ENCODE data around the gene PROCA1.
"Not testable (repeated sequence)": the region's sequence is repeated elsewhere in the genome, so short reads cannot be mapped to it uniquely, and the experiment has no call there.

Gene PROCA1

DNA sequence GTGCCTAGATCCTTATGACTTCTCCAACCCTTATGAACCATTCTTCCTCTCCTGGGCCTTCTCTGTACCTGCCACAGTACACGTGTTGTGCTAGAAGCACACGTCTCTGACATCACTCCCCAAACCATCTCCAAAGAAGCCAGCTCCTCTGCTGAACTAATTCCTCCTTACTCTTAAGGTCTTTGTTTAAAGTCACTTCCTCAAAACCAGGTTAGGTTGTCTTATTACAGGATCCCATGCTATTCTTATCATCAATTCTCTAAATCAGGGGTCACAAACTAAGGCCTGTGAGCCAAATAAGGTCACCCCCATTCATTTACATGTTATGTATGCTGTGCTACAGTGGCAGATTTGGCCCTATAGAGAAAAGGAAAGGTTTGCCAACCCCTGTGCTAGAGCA, 45.7 kb downstream of the PROCA1 start:
- H3K4me3 ChIP-seq (ENCODE audit: low read depth, low read length), result no peak overlapping the region
- TF ChIP-seq, protein P1, sequence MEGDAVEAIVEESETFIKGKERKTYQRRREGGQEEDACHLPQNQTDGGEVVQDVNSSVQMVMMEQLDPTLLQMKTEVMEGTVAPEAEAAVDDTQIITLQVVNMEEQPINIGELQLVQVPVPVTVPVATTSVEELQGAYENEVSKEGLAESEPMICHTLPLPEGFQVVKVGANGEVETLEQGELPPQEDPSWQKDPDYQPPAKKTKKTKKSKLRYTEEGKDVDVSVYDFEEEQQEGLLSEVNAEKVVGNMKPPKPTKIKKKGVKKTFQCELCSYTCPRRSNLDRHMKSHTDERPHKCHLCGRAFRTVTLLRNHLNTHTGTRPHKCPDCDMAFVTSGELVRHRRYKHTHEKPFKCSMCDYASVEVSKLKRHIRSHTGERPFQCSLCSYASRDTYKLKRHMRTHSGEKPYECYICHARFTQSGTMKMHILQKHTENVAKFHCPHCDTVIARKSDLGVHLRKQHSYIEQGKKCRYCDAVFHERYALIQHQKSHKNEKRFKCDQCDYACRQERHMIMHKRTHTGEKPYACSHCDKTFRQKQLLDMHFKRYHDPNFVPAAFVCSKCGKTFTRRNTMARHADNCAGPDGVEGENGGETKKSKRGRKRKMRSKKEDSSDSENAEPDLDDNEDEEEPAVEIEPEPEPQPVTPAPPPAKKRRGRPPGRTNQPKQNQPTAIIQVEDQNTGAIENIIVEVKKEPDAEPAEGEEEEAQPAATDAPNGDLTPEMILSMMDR (IDR thresholded peaks at IDR 0.05; ENCODE audit: low read depth, low read length), result no peak

GRCh38 chr17:28663723-28664122, 48.0 kb downstream of the PROCA1 start:
- no peak overlapping the region; the same call in 1 of the 2 replicates for H3K4me3 ChIP-seq (ENCODE audit: low read depth, low read length)
- TF ChIP-seq, protein P1 (IDR thresholded peaks at IDR 0.05; ENCODE audit: low read depth, low read length), result no peak

GRCh38 chr17:28662527-28662829, 49.2 kb downstream of the PROCA1 start:
- H3K4me3 ChIP-seq (ENCODE audit: low read depth, low read length), result peak overlapping the region; percentile 82
- TF ChIP-seq, protein P1 (IDR thresholded peaks at IDR 0.05; ENCODE audit: low read depth, low read length), result no peak

DNA sequence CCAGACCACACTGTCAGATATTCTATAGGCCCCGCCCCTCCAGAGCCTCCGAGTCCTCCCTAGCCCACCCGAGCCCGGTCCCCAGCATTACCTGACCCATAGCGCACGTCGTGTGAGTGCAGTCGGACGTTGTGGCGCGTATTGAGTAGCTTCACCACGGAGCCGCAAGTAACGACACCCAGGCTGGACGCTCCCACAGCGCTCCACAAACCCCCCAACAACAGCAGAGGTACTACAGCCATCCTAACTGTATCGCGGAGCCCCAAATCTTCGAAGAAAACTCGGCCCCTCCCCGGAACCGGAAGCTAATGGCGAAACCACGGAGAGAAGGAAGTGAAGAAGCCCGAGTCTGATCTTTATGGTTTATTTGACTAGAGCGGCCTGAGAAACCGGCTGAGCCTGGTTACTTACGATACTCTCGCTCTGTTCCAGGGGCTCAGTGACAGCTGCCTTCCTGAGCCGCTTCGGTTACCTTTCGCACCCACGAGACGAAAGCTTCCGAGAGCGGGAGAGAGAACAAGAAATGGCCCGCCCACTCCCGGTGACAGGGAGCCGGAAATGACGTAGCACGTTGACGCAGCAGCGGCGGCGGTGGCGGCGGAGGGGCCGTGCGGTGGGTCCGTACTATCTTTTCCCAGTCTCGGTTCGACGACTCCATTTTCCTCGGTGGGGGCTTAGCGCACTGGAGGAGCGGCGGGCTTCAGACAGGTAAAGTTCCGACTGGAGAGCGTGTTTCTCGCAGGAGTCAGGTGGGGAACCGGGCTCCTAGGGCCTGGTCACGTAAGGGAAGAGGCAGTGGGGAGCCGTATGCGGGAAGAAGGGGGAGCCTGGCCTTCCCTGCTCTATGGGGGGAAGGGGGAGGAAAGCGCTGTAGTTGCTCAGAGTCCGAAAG, 49.8 kb downstream of the PROCA1 start, which contains the start of the genes SDF2 and SUPT6H:
TSS of gene SDF2 (minus strand) at position 272 of the 892 bp plus-strand sequence. CDS start at position 242, 30 bp downstream.
TSS of gene SUPT6H (plus strand) at position 571 of the 892 bp plus-strand sequence. CDS start 11,197 bp downstream, outside the sequence.
- TF ChIP-seq, protein P1 (IDR thresholded peaks at IDR 0.05; ENCODE audit: low read depth, low read length), result no peak
- peak within 1 kb of the TSS; percentile 82 for H3K4me3 ChIP-seq (ENCODE audit: low read depth, low read length)

DNA sequence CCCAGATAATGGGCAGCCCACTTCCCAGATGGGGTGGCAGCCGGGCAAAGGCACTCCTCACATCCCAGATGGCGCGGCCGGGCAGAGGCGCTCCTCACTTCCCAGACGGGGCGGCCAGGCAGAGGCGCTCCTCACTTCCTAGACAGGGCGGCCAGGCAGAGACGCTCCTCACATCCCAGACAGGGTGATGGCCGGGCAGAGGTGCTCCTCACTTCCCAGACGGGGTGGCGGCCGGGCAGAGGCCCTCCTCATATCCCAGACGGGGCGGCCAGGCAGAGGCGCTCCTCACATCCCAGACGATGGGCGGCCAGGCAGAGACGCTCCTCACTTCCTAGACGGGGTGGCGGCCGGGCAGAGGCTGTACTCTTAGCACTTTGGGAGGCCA, 52.2 kb downstream of the PROCA1 start:
- not testable (repeated sequence) for H3K4me3 ChIP-seq (ENCODE audit: low read depth, low read length)

DNA sequence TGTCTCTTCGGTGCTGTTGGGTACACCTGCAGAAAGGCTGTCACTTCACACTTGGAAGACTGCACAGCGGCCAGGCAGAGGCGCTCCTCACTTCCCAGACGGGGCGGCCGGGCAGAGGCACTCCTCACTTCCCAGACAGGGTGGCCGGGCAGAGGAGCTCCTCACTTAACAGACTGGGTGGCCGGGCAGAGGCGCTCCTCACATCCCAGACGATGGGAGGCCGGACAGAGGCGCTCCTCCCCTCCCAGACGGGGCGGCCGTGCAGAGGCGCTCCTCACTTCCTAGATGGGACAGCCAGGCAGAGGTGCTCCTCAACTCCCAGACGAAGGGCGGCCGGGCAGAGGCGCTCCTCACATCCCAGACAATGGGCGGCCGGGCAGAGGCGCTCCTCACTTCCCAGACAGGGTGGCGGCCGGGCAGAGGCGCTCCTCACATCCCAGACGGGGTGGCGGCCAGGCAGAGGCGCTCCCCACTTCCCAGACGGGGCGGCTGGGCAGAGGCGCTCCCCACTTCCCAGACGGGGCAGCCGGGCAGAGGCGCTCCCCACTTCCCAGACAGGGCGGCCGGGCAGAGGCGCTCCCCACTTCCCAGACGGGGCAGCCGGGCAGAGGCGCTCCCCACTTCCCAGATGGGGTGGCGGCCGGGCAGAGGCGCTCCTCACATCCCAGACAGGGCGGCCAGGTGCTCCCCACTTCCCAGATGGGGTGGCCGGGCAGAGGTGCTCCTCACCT, 52.8 kb downstream of the PROCA1 start:
- not testable (repeated sequence) for H3K4me3 ChIP-seq (ENCODE audit: low read depth, low read length)

GRCh38 chr17:28658342-28658741, 53.3 kb downstream of the PROCA1 start:
- not testable (repeated sequence) for H3K4me3 ChIP-seq (ENCODE audit: low read depth, low read length)

DNA sequence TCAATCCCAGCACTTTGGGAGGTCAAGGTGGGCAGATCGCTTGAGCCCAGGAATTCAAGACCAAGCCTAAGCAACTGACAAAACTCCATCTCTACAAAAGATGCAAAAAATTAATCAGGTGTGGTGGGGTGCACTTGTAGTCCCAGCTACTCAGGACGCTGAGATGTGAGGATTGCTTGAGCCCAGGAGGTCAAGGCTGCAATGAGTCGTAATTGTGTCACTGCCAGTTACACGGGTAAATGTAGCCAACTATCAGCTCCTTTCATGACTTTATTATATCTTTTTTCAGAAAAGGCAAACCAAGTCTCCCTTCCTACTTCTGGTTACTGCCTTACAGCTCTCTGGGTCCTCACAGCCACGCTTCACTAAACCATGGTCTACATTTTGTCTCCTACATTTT, 53.9 kb downstream of the PROCA1 start:
- TF ChIP-seq, protein P1 (IDR thresholded peaks at IDR 0.05; ENCODE audit: low read depth, low read length), result no peak
- H3K4me3 ChIP-seq (ENCODE audit: low read depth, low read length), result no peak overlapping the region
